Heart right ventricle (tissue), 16 donors: ENCODE results near the gene PARD3. TPM values are rescaled to one million over a fixed set of nuclear protein-coding genes. Genes with fewer than 3 reads are reported as not detected.

ENCODE experiments used
- ATAC-seq, 8 donors: fragments of 200-7000 bp; cut with Tn5 transposase; one replicate each; pipeline ENCODE4 v1.9.1; 2020; ENCODE audit warnings: mild to moderate bottlenecking in 8 of 8, moderate library complexity in 8 of 8, moderate number of reproducible peaks in 1 of 8
- DNase-seq, 2 donors: peaks; one replicate each; pipeline ENCODE4 v3.0.0-alpha.2; 2020
- H3K27ac ChIP-seq, 10 donors: fragments of 200-600 bp; sonication (generic) in 2 of 10; one replicate each; pipeline versions ENCODE4 v1.5.0 to v1.8.0; 2020 to 2022; ENCODE audit warnings: mild to moderate bottlenecking in 3 of 10
- H3K27me3 ChIP-seq, 7 donors: fragments of 200-600 bp; one replicate each; pipeline ENCODE4 v1.8.0; 2021 to 2022; ENCODE audit warnings: mild to moderate bottlenecking in 2 of 7
- H3K36me3 ChIP-seq, 9 donors: fragments of 200-600 bp; sonication (generic) in 1 of 9; one replicate each; pipeline versions ENCODE4 v1.5.0 to v1.8.0; 2020 to 2022; ENCODE audit warnings: mild to moderate bottlenecking in 2 of 9
- H3K4me1 ChIP-seq, 9 donors: fragments of 200-600 bp; sonication (generic) in 1 of 9; one replicate each; pipeline versions ENCODE4 v1.5.0 to v1.8.0; 2020 to 2022; ENCODE audit warnings: mild to moderate bottlenecking in 4 of 9
- H3K4me3 ChIP-seq, 10 donors: fragments of 200-600 bp; sonication (generic) in 2 of 10; one replicate each; pipeline versions ENCODE4 v1.5.0 to v1.8.0; 2020 to 2022; ENCODE audit warnings: mild to moderate bottlenecking in 7 of 10, moderate library complexity in 2 of 10
- H3K9me3 ChIP-seq, 11 donors: fragments of 200-600 bp in 10 of 11; sonication (generic) in 2 of 11; one replicate each; pipeline versions ENCODE4 v1.5.0 to v1.8.0; 2013 to 2022; ENCODE audit warnings: mild to moderate bottlenecking in 2 of 11, control low read depth in 1 of 11, moderate library complexity in 1 of 11
- CTCF ChIP-seq, 9 donors: fragments of 200-600 bp; sonication (generic) in 2 of 9; IDR thresholded peaks; one replicate each; pipeline versions ENCODE4 v1.5.0 to v1.8.0; 2021 to 2022; ENCODE audit warnings: antibody characterized with exemption in 9 of 9, mild to moderate bottlenecking in 5 of 9, moderate library complexity in 1 of 9
- WGBS, 2 donors: extraction: QIAGEN DNeasy Blood & Tissue Kit; methylation state at CpG; one replicate each; pipeline ENCODE4 v1.1.7; 2013; ENCODE audit warnings: inconsistent platforms in 1 of 2; 5-methylcytosine and 5-hydroxymethylcytosine counted together
- intact Hi-C, 10 donors: fragments of 100-400 bp; cut with DNase I; formaldehyde crosslinking; loops; one replicate each; pipeline versions ENCODE4 v1.11.1 to v1.14.2; 2022
- polyA plus RNA-seq, 2 donors: library from polyadenylated mRNA; stranded (reverse); fragments of 200-250 nt; gene quantifications; one replicate each; pipeline ENCODE4 v1.2.3, GENCODE V29; 2013
- total RNA-seq, 10 donors: library from RNA; stranded (reverse); fragmentation: NEBNext Ultra II Directional in 3 of 10; extraction: Animal tissue kit (Norgen Biotek cat#: 25700) in 3 of 10; gene quantifications; one replicate each; pipeline versions ENCODE4 v1.2.1 to v1.2.4, GENCODE V29; 2021 to 2023
- donor health status: Arrhythmogenic right ventricular cardiomyopathy.
- donor health status: ischemic (EF 13 %, LVEDD 7.1; RV severe dilation, severe dysfunction).
- donor health status: healthy with polysubstance abuse.
- donor health status: DM: no; HTN: yes; CAD: no.
- donor health status: DM: no; HTN: no; CAD: no.
- donor health status: ischemic (EF 25% LVEDD 6.9; RV normal size, moderate dysfunction).
- donor health status: ischemic (EF 25% LVEDD 5.7; RV mildly dilated, moderate dysfunction).
- donor health status: healthy.
- donor health status: DM: yes; HTN: yes; CAD: no.
- donor health status: Ischemic cardiomyopathy.
- donor health status: ischemic (EF 35%, LVEDD 5.7; RV mildly dilated, moderate dysfunction).
- donor health status: nonischemic (EF 11% LVEDD 7.7; RV severe dilation, severe dysfunction).
- donor health status: DM: yes; HTN: yes; CAD: no.
- donor health status: PGD.
- donor health status: ischemic (EF 29% LVEDD 5.4; RV normal size, mild dysfunction).
- donor health status: nonischemic (EF 23%, LVEDD 6.1; RV moderate dilation, normal function).

PARD3 gene
- total and polyA plus RNA-seq, 12 donors, result 19.7 to 41.8 (median 34.2) TPM

- DNase-seq (no peak), ATAC-seq (no peak)
- Histone ChIP-seq H3K4me3 (no peak overlapping the region), H3K9me3 (no peaks in the 10 kb centered on the region), H3K36me3 (no peaks in the 10 kb centered on the region), H3K27me3 (no peaks in the 10 kb centered on the region), H3K4me1 (peaks cover 0 to 7% (median 0%) of the 10 kb centered on the region in 9 donors), H3K27ac (no peak overlapping the region)
- no peak for TF ChIP-seq CTCF (IDR thresholded peaks at IDR 0.05)
- WGBS, 2 donors, result 96 to 98% methylated on average over 1 of the region's 1 CpG
- intact Hi-C loops, result no loop called here
Observed at GRCh38 chr10:34498821-34499220, 316.3 kb downstream of the PARD3 start.

- 84 to 94% methylated on average over 2 of the region's 2 CpGs for WGBS, 2 donors
- intact Hi-C loops, result no loop called here
- no peak for TF ChIP-seq CTCF (IDR thresholded peaks at IDR 0.05)
- Histone ChIP-seq H3K4me3 (no peak overlapping the region), H3K27ac (no peak overlapping the region), H3K27me3 (no peaks in the 10 kb centered on the region), H3K4me1 (peaks cover 0 to 13% (median 7%) of the 10 kb centered on the region in 9 donors), H3K36me3 (no peaks in the 10 kb centered on the region), H3K9me3 (no peaks in the 10 kb centered on the region)
- no peak for ATAC-seq
- no peak for DNase-seq
Observed at GRCh38 chr10:34495938-34496337, 319.2 kb downstream of the PARD3 start.

- no peaks in the 10 kb centered on the region for H3K27me3 ChIP-seq
- H3K36me3 ChIP-seq, result no peaks in the 10 kb centered on the region
- WGBS, 2 donors, result 97 to 98% methylated on average over 5 of the region's 5 CpGs
- intact Hi-C loops, result no loop called here
- no peak overlapping the region for H3K4me3 ChIP-seq
- ATAC-seq (no peak), DNase-seq (no peak)
- no peak overlapping the region for H3K27ac ChIP-seq
- TF ChIP-seq CTCF (IDR thresholded peaks at IDR 0.05), result no peak
- no peaks in the 10 kb centered on the region for H3K9me3 ChIP-seq
- peaks cover 0 to 24% (median 7%) of the 10 kb centered on the region in 9 donors for H3K4me1 ChIP-seq
Observed at GRCh38 chr10:34494012-34494411, 321.1 kb downstream of the PARD3 start.

- no peak for ATAC-seq
- H3K27me3 ChIP-seq, result no peaks in the 10 kb centered on the region
- WGBS, 2 donors, result 94 to 98% methylated on average over 7 of the region's 7 CpGs
Observed at GRCh38 chr10:34492081-34492480, 323.0 kb downstream of the PARD3 start.

More at GRCh38 chr10:34492081-34492480, 323.0 kb downstream of the PARD3 start:
- TF ChIP-seq CTCF (IDR thresholded peaks at IDR 0.05), result no peak
- no peaks in the 10 kb centered on the region for H3K9me3 ChIP-seq
- no peaks in the 10 kb centered on the region for H3K36me3 ChIP-seq
- no peak overlapping the region for H3K27ac ChIP-seq
- no peak overlapping the region for H3K4me3 ChIP-seq
- DNase-seq, result no peak
- peaks cover 0 to 24% (median 7%) of the 10 kb centered on the region in 9 donors for H3K4me1 ChIP-seq
- intact Hi-C loops, result no loop called here
